ENCODE data around the gene VTI1A.
"Not testable (repeated sequence)": the region's sequence is repeated elsewhere in the genome, so short reads cannot be mapped to it uniquely, and the experiment has no call there.

The VTI1A gene

DNA sequence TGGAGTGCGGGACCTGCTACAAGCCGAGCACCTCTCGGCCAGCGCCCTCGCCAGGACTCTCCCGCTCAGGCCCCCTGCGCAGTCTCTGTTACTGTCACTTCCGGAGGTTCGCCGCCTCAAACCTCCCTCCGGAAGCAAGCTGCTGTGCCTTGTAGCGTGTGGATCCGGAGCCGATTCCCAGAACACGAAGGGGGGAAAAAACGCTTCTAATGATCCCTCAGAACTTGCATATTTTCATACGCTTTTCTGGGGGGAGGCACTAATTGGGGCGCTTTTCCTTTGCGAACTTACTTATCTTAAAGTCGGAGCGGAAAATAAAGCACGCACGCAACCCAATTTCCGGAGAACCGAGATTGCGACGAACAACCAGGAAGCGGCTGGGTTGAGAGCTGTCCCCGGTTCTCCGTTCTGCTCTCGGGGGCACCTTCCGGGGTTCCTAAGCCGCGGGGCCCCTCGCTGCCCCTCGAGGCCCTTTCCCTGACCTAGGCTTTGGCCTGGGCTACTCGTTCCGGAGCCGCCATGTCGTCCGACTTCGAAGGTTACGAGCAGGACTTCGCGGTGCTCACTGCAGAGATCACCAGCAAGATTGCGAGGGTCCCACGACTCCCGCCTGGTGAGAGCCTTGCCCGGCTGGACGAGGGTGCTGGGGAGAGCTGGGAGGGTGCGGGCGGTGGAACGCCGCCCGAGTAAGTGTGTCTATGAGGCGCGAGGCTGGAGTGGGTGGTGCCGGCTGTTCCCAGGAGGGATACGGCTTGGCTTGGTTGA lies at the start of gene VTI1A, which contains the start of gene ZDHHC6:
Gene VTI1A, plus strand, starts transcription at position 361 of the 765 bp plus-strand sequence. Its CDS starts 159 bp downstream, at position 520.
Gene ZDHHC6, minus strand, starts transcription at position 60 of the 765 bp plus-strand sequence. CDS start 1,478 bp downstream, outside the sequence.
- peak within 1 kb of the TSS; percentile 98 for H3K9ac ChIP-seq (ENCODE audit: low read length)
- peaks cover 19% of the 10 kb centered on the region for H3K4me1 ChIP-seq (ENCODE audit: control insufficient read depth, insufficient read depth, low read length)
- H3K9me3 ChIP-seq (ENCODE audit: control insufficient read depth, low read length): no peaks in the 10 kb centered on the region
- H3K4me3 ChIP-seq (ENCODE audit: low read length): peak within 1 kb of the TSS; percentile 98
- DNase-seq (ENCODE audit: low read depth): peak; percentile 95
- no peaks in the 10 kb centered on the region for H3K27me3 ChIP-seq (replicated peaks; ENCODE audit: control insufficient read depth, insufficient read depth, low read length)
- H3K36me3 ChIP-seq (ENCODE audit: control insufficient read depth, insufficient read depth, low read length, severe bottlenecking): peaks cover 30% of the 10 kb centered on the region

GRCh38 chr10:112397592-112397991 lies 49.4 kb upstream of the VTI1A start:
- no peak for DNase-seq (ENCODE audit: low read depth)
- no peaks in the 10 kb centered on the region for H3K4me1 ChIP-seq (ENCODE audit: control insufficient read depth, insufficient read depth, low read length)
- H3K36me3 ChIP-seq (ENCODE audit: control insufficient read depth, insufficient read depth, low read length, severe bottlenecking): peaks cover 61% of the 10 kb centered on the region
- no peaks in the 10 kb centered on the region for H3K9me3 ChIP-seq (ENCODE audit: control insufficient read depth, low read length)
- no peaks in the 10 kb centered on the region for H3K27me3 ChIP-seq (replicated peaks; ENCODE audit: control insufficient read depth, insufficient read depth, low read length)
- no peak overlapping the region for H3K9ac ChIP-seq (ENCODE audit: low read length)
- no peak overlapping the region for H3K4me3 ChIP-seq (ENCODE audit: low read length)

- Histone ChIP-seq H3K4me3 (ENCODE audit: low read length) (no peak overlapping the region), H3K9me3 (ENCODE audit: control insufficient read depth, low read length) (no peaks in the 10 kb centered on the region), H3K9ac (ENCODE audit: low read length) (no peak overlapping the region), H3K4me1 (ENCODE audit: control insufficient read depth, insufficient read depth, low read length) (no peaks in the 10 kb centered on the region), H3K27me3 (replicated peaks; ENCODE audit: control insufficient read depth, insufficient read depth, low read length) (no peaks in the 10 kb centered on the region), H3K36me3 (ENCODE audit: control insufficient read depth, insufficient read depth, low read length, severe bottlenecking) (peaks cover 82% of the 10 kb centered on the region)
- DNase-seq (ENCODE audit: low read depth): no peak
Measured at GRCh38 chr10:112402917-112403316, 44.1 kb upstream of the VTI1A start.

- Histone ChIP-seq H3K4me1 (ENCODE audit: control insufficient read depth, insufficient read depth, low read length) (no peaks in the 10 kb centered on the region), H3K9me3 (ENCODE audit: control insufficient read depth, low read length) (no peaks in the 10 kb centered on the region), H3K9ac (ENCODE audit: low read length) (no peak overlapping the region), H3K27me3 (replicated peaks; ENCODE audit: control insufficient read depth, insufficient read depth, low read length) (no peaks in the 10 kb centered on the region), H3K36me3 (ENCODE audit: control insufficient read depth, insufficient read depth, low read length, severe bottlenecking) (peaks cover 88% of the 10 kb centered on the region), H3K4me3 (ENCODE audit: low read length) (no peak overlapping the region)
- no peak for DNase-seq (ENCODE audit: low read depth)
Measured at GRCh38 chr10:112404617-112405016, 42.4 kb upstream of the VTI1A start.

DNA sequence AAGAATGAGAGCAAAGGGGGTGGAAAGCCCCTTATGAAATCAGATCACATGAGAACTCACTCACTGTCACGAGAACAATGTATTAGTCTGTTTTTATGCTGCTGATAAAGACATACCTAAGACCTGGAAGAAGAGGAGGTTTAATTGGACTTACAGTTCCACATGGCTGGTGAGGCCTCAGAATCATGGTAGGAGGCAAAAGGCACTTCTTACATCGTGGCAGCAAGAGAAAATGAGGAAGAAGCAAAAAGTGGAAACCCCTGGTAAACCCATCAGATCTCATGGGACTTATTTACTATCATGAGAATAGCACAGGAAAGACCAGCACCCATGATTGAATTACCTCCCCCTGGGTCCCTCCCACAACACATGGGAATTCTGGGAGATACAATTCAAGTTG lies 40.2 kb upstream of the VTI1A start:
- not testable (repeated sequence) for DNase-seq (ENCODE audit: low read depth); H3K27me3 ChIP-seq (replicated peaks; ENCODE audit: control insufficient read depth, insufficient read depth, low read length); H3K4me1 ChIP-seq (ENCODE audit: control insufficient read depth, insufficient read depth, low read length); H3K9ac ChIP-seq (ENCODE audit: low read length); H3K9me3 ChIP-seq (ENCODE audit: control insufficient read depth, low read length); H3K4me3 ChIP-seq (ENCODE audit: low read length)
- H3K36me3 ChIP-seq (ENCODE audit: control insufficient read depth, insufficient read depth, low read length, severe bottlenecking): peaks cover 93% of the 10 kb centered on the region

DNA sequence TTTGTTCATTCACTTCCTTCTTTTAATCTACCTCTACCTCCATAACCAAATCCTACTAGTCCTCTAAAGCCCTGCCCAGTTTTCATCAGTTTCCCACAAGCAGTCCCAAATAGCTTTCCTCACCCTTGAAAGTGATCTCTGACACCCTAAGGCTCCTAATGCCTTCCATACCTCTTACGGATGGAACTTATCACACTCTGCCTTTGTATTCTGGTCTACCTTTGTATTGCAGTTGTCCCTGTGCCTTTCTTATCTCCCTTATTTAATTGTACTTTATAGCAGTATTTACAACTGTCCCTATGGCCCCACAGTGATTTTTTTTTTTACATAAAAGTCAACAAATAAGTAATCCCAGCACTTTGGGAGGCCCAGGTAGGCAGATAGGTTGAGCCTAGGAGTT lies 39.3 kb upstream of the VTI1A start:
- Histone ChIP-seq H3K9ac (ENCODE audit: low read length) (no peak overlapping the region), H3K36me3 (ENCODE audit: control insufficient read depth, insufficient read depth, low read length, severe bottlenecking) (peaks cover 94% of the 10 kb centered on the region), H3K27me3 (replicated peaks; ENCODE audit: control insufficient read depth, insufficient read depth, low read length) (no peaks in the 10 kb centered on the region), H3K4me3 (ENCODE audit: low read length) (no peak overlapping the region), H3K4me1 (ENCODE audit: control insufficient read depth, insufficient read depth, low read length) (no peaks in the 10 kb centered on the region), H3K9me3 (ENCODE audit: control insufficient read depth, low read length) (no peaks in the 10 kb centered on the region)
- DNase-seq (ENCODE audit: low read depth): no peak

DNA sequence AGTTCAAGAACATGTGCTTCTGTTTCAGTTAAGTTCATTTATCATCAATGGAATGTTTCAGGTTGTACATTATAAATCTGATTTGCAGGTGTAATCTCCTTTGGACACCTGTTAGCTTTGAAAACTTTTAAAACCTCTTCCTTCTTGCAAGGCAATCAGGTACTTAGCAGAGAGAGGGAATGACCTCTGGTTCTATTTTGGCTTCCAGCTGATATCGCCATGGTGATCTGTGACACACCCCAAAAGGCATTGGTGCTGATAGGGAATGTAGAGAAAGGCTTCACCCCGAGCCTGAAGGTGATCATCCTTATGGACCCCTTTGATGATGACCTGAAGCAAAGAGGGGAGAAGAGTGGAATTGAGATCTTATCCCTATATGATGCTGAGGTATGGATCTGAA lies 37.7 kb upstream of the VTI1A start:
- peaks cover 92% of the 10 kb centered on the region for H3K36me3 ChIP-seq (ENCODE audit: control insufficient read depth, insufficient read depth, low read length, severe bottlenecking)
- DNase-seq (ENCODE audit: low read depth): no peak
- no peaks in the 10 kb centered on the region for H3K9me3 ChIP-seq (ENCODE audit: control insufficient read depth, low read length)
- no peaks in the 10 kb centered on the region for H3K27me3 ChIP-seq (replicated peaks; ENCODE audit: control insufficient read depth, insufficient read depth, low read length)
- H3K4me1 ChIP-seq (ENCODE audit: control insufficient read depth, insufficient read depth, low read length): no peaks in the 10 kb centered on the region
- no peak overlapping the region for H3K4me3 ChIP-seq (ENCODE audit: low read length)
- no peak overlapping the region for H3K9ac ChIP-seq (ENCODE audit: low read length)

- no peak overlapping the region for H3K9ac ChIP-seq (ENCODE audit: low read length)
- no peaks in the 10 kb centered on the region for H3K4me1 ChIP-seq (ENCODE audit: control insufficient read depth, insufficient read depth, low read length)
- H3K9me3 ChIP-seq (ENCODE audit: control insufficient read depth, low read length): no peaks in the 10 kb centered on the region
- no peaks in the 10 kb centered on the region for H3K27me3 ChIP-seq (replicated peaks; ENCODE audit: control insufficient read depth, insufficient read depth, low read length)
- no peak for DNase-seq (ENCODE audit: low read depth)
- no peak overlapping the region for H3K4me3 ChIP-seq (ENCODE audit: low read length)
- H3K36me3 ChIP-seq (ENCODE audit: control insufficient read depth, insufficient read depth, low read length, severe bottlenecking): peaks cover 90% of the 10 kb centered on the region
Measured at GRCh38 chr10:112409755-112410154, 37.3 kb upstream of the VTI1A start.

DNA sequence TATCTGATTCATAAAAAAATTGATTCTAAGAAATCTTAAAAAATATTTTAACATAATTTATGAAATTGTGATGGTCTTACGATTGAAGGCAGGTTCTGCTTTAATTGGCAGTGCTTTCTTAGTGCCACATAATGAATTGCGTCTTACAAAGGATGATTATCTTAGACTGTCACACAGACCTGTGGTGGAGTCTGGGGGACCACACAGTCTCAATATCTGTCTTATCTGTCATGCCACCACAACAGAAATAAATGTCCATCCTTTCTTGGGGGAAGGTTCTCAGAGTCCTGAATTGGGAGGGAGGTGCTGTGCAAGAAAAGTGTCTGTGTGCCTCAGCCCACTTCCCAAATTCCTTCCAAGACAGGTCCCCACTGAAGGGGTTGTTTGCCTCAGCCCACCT lies 34.3 kb upstream of the VTI1A start:
- peaks cover 87% of the 10 kb centered on the region for H3K36me3 ChIP-seq (ENCODE audit: control insufficient read depth, insufficient read depth, low read length, severe bottlenecking)
- H3K27me3 ChIP-seq (replicated peaks; ENCODE audit: control insufficient read depth, insufficient read depth, low read length): no peaks in the 10 kb centered on the region
- H3K4me3 ChIP-seq (ENCODE audit: low read length): no peak overlapping the region
- peaks cover 2% of the 10 kb centered on the region for H3K4me1 ChIP-seq (ENCODE audit: control insufficient read depth, insufficient read depth, low read length)
- H3K9me3 ChIP-seq (ENCODE audit: control insufficient read depth, low read length): no peaks in the 10 kb centered on the region
- no peak overlapping the region for H3K9ac ChIP-seq (ENCODE audit: low read length)
- no peak for DNase-seq (ENCODE audit: low read depth)

DNA sequence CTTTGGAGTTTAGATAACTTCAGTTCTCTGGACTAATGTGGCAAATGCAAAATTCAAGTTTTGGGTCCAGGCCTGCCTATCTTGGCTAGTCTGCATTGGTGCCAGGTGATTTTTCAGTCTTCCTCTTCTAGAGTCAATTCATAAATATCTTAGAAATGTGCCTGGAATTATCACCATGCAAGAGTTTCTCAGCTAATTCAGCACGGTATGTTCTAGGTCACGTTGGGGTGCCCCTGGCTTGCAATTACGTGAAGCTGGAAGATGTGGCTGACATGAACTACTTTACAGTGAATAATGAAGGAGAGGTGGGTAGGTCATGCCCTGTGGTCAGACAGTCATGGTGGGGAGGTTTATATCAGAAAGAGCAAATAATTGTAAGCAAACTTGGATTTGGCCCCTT lies 25.3 kb upstream of the VTI1A start:
- Histone ChIP-seq H3K36me3 (ENCODE audit: control insufficient read depth, insufficient read depth, low read length, severe bottlenecking) (peaks cover 78% of the 10 kb centered on the region), H3K4me1 (ENCODE audit: control insufficient read depth, insufficient read depth, low read length) (peaks cover 8% of the 10 kb centered on the region), H3K27me3 (replicated peaks; ENCODE audit: control insufficient read depth, insufficient read depth, low read length) (no peaks in the 10 kb centered on the region), H3K9ac (ENCODE audit: low read length) (no peak overlapping the region), H3K4me3 (ENCODE audit: low read length) (no peak overlapping the region), H3K9me3 (ENCODE audit: control insufficient read depth, low read length) (no peaks in the 10 kb centered on the region)
- no peak for DNase-seq (ENCODE audit: low read depth)

- Histone ChIP-seq H3K27me3 (replicated peaks; ENCODE audit: control insufficient read depth, insufficient read depth, low read length) (no peaks in the 10 kb centered on the region), H3K4me1 (ENCODE audit: control insufficient read depth, insufficient read depth, low read length) (peaks cover 4% of the 10 kb centered on the region), H3K36me3 (ENCODE audit: control insufficient read depth, insufficient read depth, low read length, severe bottlenecking) (peaks cover 86% of the 10 kb centered on the region), H3K4me3 (ENCODE audit: low read length) (no peak overlapping the region), H3K9ac (ENCODE audit: low read length) (no peak overlapping the region), H3K9me3 (ENCODE audit: control insufficient read depth, low read length) (no peaks in the 10 kb centered on the region)
- no peak for DNase-seq (ENCODE audit: low read depth)
Measured at GRCh38 chr10:112424651-112425050, 22.4 kb upstream of the VTI1A start.

DNA sequence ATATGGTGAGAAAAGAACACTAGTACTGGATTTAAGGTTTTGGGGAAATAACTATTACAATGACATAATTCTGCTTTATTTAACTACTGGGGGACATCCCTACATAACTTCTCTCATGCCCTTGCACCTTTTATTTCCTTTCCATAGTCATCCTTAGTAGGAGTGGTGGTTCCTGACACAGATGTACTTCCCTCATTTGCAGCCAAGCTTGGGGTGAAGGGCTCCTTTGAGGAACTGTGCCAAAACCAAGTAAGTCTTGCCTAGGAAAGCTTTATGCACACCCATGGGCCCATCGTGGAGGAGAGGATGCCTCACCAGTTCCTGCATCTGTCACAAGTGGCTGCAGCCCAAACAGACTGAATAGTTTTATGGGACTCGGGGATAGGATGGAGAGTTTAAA lies 20.9 kb upstream of the VTI1A start:
- no peak overlapping the region for H3K9ac ChIP-seq (ENCODE audit: low read length)
- H3K27me3 ChIP-seq (replicated peaks; ENCODE audit: control insufficient read depth, insufficient read depth, low read length): no peaks in the 10 kb centered on the region
- no peaks in the 10 kb centered on the region for H3K9me3 ChIP-seq (ENCODE audit: control insufficient read depth, low read length)
- H3K4me1 ChIP-seq (ENCODE audit: control insufficient read depth, insufficient read depth, low read length): no peaks in the 10 kb centered on the region
- no peak overlapping the region for H3K4me3 ChIP-seq (ENCODE audit: low read length)
- no peak for DNase-seq (ENCODE audit: low read depth)
- H3K36me3 ChIP-seq (ENCODE audit: control insufficient read depth, insufficient read depth, low read length, severe bottlenecking): peaks cover 92% of the 10 kb centered on the region

Data from adipocyte (in vitro differentiated cells).